PC-9 (cell line): Measurements from ENCODE around the gene SYNJ2.

Experiments
- EZH2 ChIP-seq: fragments of 200-600 bp; sonication (generic); IDR thresholded peaks from 2 replicates; pipeline ENCODE4 v1.8.0; 2017; ENCODE audit warnings: antibody characterized with exemption, low read depth
- TF ChIP-seq, protein P1 (sequence below): fragments of 200-600 bp; sonication (generic); conservative IDR thresholded peaks from 2 replicates; pipeline ENCODE4 v1.6.1; 2017; ENCODE audit warnings: mixed run types, antibody characterized with exemption, mild to moderate bottlenecking, moderate library complexity

DNA sequence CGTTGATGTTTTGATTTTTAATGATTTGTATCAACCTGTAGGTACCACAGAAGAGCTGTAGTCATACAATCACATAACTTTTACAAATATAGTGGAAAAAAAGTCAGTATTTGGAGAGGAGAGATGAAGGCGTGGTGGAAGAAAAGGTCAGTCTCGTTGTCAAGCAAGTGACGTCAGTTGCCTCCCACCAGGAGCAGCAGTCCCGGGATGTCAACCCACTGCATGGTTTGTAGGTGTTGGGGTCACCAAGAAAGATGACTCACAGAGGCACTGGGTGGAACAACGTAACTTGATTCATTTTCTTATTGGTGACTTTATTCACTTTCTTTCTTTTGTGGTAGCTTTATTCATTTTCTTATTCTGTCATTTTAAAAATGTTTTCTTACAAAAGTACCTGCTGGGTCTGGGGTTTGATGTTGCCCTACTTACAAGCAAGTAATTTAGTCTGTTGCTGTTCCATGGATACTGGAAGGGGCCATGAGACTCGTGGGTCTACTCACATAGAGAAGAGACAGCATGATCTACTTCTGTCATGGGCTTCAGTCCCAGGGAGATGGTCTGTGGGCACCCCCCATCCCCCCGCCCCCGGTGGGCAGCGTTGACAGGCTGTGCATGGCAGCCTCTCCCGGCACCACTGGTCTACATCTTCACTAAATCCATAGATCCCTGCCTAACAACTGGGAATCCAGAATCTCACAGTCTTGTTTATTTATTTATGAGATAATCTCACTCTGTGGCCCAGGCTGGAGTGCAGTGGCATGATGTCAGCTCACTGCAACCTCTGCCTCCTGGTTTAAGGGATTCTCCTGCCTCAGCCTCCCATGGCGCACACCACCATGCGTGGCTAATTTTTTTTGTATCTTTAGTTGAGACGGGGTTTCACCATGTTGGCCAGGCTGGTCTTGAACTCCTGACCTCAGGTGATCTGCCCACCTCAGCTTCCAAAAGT is 36.4 kb upstream of the SYNJ2 start:
- TF ChIP-seq, protein P1, sequence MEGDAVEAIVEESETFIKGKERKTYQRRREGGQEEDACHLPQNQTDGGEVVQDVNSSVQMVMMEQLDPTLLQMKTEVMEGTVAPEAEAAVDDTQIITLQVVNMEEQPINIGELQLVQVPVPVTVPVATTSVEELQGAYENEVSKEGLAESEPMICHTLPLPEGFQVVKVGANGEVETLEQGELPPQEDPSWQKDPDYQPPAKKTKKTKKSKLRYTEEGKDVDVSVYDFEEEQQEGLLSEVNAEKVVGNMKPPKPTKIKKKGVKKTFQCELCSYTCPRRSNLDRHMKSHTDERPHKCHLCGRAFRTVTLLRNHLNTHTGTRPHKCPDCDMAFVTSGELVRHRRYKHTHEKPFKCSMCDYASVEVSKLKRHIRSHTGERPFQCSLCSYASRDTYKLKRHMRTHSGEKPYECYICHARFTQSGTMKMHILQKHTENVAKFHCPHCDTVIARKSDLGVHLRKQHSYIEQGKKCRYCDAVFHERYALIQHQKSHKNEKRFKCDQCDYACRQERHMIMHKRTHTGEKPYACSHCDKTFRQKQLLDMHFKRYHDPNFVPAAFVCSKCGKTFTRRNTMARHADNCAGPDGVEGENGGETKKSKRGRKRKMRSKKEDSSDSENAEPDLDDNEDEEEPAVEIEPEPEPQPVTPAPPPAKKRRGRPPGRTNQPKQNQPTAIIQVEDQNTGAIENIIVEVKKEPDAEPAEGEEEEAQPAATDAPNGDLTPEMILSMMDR = no peak
- TF ChIP-seq EZH2 = no peak
